Limb (tissue), 2 donors: ENCODE results near the gene SUPT3H.

Experiments
- DNase-seq, 2 donors: peaks; one replicate each; pipeline ENCODE4 v3.0.0-alpha.2; 2016; ENCODE audit errors: extremely low spot score in 2 of 2

The SUPT3H gene

GRCh38 chr6:45256697-45257695 is 120.7 kb downstream of the SUPT3H start:
- no peak for DNase-seq

- DNase-seq = no peak
These were observed 122.3 kb downstream of the SUPT3H start for GRCh38 chr6:45255434-45255833.

DNA sequence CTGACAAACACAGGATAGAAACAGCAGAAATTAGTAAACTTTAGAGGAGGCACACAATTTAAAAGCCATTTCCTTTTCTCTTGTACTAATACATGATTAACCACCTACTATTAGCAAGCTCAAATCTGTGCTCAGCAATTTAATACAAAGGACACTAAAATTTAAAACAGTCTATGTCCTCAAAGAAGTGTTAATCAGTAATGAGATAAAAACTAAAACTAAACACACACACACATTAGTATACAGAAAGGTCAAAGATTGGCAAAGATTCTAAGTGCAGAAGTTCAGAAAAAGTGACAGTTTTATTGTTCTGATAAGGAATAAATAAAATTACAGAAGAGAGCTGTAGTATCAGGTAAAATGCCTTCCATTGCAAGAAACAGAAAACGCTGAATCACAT is 123.5 kb downstream of the SUPT3H start:
- DNase-seq = no peak

DNA sequence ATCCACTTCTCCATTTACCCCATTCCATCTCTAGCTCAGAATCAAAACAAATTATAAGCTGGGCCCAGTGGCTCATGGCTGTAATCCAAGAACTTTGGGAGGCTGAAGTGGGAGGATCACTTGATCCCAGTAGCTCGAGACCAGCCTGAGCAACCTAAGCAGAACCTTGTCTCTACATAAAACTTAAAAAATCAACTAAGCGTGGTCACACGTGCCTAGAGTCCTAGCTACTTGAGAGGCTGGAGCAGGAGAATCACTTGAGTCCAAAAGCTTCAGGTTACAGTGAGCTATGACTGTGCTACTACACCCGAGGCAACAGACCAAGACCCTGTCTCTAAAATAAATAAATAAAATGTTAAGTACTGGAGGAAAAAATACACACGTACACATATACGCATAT is 124.3 kb downstream of the SUPT3H start:
- no peak for DNase-seq

GRCh38 chr6:45231660-45232059 is 146.1 kb downstream of the SUPT3H start:
- no peak for DNase-seq

- no peak for DNase-seq
These were observed 148.3 kb downstream of the SUPT3H start for GRCh38 chr6:45229416-45229815.

DNA sequence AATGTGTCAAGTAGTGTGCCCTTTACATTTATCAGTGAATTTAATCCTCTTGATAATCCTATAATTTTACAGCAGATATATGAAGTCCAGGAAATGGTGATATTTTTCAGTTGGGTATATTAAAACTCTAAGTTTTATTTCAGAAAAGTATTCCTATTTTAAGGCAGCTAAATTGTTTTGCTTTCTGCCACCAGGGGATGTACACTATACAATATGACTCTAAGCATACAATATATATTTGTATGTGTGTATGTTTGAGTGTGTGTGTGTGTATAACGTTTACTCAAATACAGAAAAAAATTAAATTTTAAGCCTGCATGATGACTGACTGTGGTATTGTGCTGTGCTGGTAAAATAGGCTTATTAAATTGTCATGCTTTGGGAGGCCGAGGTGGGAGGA is 151.7 kb downstream of the SUPT3H start:
- no peak for DNase-seq

DNA sequence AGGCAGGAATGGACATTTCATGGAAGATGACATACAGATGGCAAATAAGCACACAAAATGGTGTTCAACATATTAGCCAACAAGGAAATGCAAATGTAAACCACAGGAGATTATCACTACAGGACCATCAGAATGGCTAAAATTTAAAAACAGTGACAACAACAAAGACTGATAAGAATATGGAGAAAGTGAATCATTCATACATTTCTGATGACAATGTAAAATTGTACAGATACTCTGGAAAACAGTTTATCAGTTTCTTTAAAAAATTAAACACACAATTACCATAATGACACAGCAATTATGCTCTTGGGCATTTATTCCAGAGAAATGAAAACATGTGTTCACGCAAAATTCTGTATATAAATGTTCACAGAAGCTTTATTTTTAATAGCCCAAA is 155.4 kb downstream of the SUPT3H start:
- no peak for DNase-seq

DNA sequence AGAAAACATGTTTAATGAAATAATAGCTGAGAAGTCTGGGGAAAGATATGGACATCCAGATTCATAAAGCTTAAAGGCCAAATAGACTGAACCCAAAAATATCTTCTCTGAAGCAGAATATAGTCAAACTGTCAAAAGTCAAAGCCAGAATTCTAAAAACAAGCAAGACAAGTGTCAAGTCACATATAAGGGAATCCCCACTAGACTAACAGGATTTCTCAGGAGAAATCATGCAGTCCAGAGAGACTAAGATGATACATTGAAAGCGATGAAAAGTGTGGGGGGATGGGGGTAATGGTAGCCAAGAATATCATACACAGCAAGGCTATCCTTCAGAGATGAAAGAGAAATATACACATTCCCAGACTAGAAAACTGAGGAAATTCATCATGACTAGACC is 162.0 kb downstream of the SUPT3H start:
- no peak for DNase-seq

GRCh38 chr6:45212976-45213375 is 164.8 kb downstream of the SUPT3H start:
- DNase-seq = no peak

DNA sequence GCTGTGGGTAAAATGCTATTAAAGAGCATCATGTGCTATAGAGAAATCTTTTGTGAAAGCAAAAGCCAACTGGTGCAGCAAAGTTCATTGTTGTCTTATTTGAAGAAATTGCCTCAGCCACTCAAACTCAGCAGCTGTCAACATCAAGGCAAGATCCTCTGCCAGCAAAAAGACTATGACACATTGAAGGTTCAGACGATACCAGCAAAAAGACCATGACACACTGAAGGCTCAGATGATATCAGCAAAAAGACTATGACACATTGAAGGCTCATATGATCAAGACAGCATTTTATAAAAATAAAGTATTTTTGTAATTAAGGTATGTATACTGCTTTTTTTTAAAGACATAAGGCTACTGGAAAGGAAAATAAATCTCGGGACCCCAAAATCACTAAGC is 168.0 kb downstream of the SUPT3H start:
- no peak for DNase-seq

- no peak for DNase-seq
These were observed 170.8 kb downstream of the SUPT3H start for GRCh38 chr6:45206793-45207492.

GRCh38 chr6:45201484-45201883 is 176.2 kb downstream of the SUPT3H start:
- DNase-seq = no peak

GRCh38 chr6:45200510-45200909 is 177.2 kb downstream of the SUPT3H start:
- no peak for DNase-seq

DNA sequence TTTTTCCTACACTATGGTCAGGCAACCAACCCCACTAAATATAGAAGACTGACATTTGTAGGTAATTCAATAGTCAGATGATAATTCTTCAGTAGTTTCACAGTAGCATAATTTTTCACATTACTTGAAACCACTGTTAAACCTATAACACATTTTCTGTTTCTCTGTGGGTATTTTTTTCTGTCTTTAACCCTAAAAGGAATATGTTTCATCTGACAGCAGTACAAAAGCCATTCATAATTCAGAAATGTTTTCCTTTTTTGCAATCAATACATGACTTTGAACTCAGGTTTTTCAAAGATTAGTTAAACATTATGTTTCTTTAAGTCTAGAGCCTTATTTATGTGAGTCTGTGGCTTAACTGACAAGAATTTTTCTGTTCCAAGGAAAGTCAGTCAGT is 178.2 kb downstream of the SUPT3H start:
- no peak for DNase-seq

DNA sequence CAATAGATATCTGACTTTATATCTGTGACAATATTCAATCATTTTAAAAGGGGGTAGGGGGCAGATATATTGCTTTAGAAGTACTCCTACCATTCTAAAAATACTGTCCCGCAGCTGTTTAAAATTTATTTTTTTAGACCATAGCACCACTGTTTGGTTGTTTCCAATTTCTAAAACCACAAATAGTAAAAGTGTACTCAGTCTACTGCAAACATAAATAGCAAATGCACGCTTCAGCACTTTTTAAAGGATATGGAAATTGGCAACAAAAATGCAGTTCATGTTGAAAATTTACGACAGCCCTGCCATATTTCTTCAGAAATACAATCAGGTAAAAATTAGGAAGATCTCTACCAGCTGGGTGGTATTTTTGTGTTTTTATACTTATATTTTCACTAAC is 181.6 kb downstream of the SUPT3H start:
- peak in 1 of 2 donors; percentile 47 for DNase-seq

GRCh38 chr6:45195137-45195536 is 182.6 kb downstream of the SUPT3H start:
- no peak for DNase-seq

- DNase-seq = no peak
These were observed 185.2 kb downstream of the SUPT3H start for GRCh38 chr6:45192556-45192955.

DNA sequence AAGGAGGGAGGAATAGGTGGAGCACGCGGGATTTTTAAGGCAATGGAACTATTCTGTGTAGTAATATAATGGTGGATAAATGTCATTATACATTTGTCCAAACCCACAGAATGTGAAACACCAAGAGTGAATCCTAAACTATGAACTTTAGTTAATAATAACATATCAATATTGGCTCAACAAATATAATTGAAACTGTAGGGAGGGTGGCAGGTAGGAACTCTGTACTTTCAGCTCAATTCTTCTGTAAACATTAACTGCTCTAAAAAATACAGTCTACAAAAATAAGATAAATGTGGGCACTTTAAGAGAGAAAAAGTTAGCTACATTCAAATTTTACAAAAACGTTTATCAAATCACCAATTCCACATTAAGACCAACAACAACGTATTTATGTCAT is 186.3 kb downstream of the SUPT3H start:
- no peak for DNase-seq

GRCh38 chr6:45187836-45188235 is 189.9 kb downstream of the SUPT3H start:
- no peak for DNase-seq

GRCh38 chr6:45185403-45186251 is 192.1 kb downstream of the SUPT3H start:
- no peak for DNase-seq

DNA sequence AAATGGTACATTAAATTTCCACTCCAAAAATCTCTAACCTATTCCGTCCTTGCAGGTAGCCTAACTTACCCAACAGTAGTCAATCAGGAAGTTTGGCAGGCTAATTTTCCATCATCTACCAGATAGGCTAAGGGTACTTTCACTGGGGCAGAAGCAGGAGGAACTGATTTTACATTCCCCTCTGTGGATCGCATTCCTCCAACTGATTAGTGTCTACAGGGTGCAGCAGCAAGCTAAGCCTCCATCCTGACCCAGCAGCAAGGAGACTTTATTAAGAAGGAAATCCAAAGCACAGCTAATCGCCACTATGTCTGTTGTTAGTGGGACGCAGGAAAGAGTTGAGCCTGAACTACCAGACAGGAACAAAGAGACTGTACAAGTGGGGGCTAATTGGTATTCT is 192.8 kb downstream of the SUPT3H start:
- no peak for DNase-seq
